GF-D8 (cell line): ENCODE results near the gene SRGAP2C.
"Not testable (repeated sequence)": the region's sequence is repeated elsewhere in the genome, so short reads cannot be mapped to it uniquely, and the experiment has no call there.

ENCODE experiments used
- DNase-seq: peaks from one replicate; lab custom pipeline; 2025; lab: John Stamatoyannopoulos, UW

Gene SRGAP2C

GRCh38 chr1:121433517-121433916 lies 248.7 kb downstream of the SRGAP2C start:
- DNase-seq: not testable (repeated sequence)

GRCh38 chr1:121438862-121439261 lies 254.1 kb downstream of the SRGAP2C start:
- DNase-seq: not testable (repeated sequence)

GRCh38 chr1:121440993-121441392 lies 256.2 kb downstream of the SRGAP2C start:
- no peak for DNase-seq
